GM20000 (cell line): ENCODE data around the gene MPDU1.

Experiments used
- DNase-seq: peaks from one replicate; pipeline ENCODE4 v3.0.0; 2012; ENCODE audit warnings: low spot score
- CTCF ChIP-seq: IDR thresholded peaks from 2 replicates; pipeline ENCODE4 v1.5.1; 2012; ENCODE audit warnings: mild to moderate bottlenecking, control low read depth; ENCODE audit errors: extremely low read depth, missing control alignments

The MPDU1 gene

GRCh38 chr17:7557147-7557764, 26.4 kb upstream of the MPDU1 start:
- DNase-seq: no peak
- TF ChIP-seq CTCF: no peak

- TF ChIP-seq CTCF: no peak
- peak; percentile 72 for DNase-seq
Observed at GRCh38 chr17:7557775-7558543, 25.7 kb upstream of the MPDU1 start.

- DNase-seq: no peak
- no peak for TF ChIP-seq CTCF
Observed at GRCh38 chr17:7558544-7559319, 24.9 kb upstream of the MPDU1 start, which contains the start of gene TNFSF13. Gene TNFSF13 (plus strand): TSS chr17:7558750. CDS start chr17:7559040, 290 bp downstream.

- DNase-seq: no peak
- TF ChIP-seq CTCF: no peak
Observed at GRCh38 chr17:7559320-7560171, 24.1 kb upstream of the MPDU1 start.

GRCh38 chr17:7560172-7561027, 23.3 kb upstream of the MPDU1 start:
- DNase-seq: no peak
- no peak for TF ChIP-seq CTCF

GRCh38 chr17:7561028-7561575, 22.6 kb upstream of the MPDU1 start:
- DNase-seq: peak; percentile 92
- TF ChIP-seq CTCF: peak; percentile 82
